ENCODE measurements around the gene CYBRD1.
"Not testable (repeated sequence)": the region's sequence is repeated elsewhere in the genome, so short reads cannot be mapped to it uniquely, and the experiment has no call there.

CYBRD1 gene

DNA sequence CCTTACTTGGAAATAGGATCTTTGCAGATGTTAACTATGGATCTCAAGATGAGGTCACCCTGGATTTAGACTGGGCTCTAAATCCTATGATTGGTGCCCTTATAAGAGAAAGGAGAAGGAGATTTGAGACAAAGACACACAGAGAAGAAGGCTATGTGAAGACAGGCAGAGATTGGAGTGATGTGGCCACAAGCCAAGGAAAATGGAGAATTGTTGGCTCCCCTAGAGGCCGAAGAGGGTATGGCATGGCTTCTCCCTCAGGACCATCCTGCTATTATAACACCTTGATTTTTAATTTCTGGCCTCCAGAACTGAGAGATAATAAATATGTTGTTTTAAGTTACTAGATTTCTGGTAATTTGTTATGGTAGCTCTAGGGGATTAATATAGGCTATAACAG lies 7.6 kb downstream of the CYBRD1 start:
- H4K91ac ChIP-seq (ENCODE audit: low read depth, low read length): no peak overlapping the region
- WGBS (ENCODE audit: extremely low coverage, insufficient coverage, insufficient read length): no CpG with 5 or more reads among the region's 1 CpG

DNA sequence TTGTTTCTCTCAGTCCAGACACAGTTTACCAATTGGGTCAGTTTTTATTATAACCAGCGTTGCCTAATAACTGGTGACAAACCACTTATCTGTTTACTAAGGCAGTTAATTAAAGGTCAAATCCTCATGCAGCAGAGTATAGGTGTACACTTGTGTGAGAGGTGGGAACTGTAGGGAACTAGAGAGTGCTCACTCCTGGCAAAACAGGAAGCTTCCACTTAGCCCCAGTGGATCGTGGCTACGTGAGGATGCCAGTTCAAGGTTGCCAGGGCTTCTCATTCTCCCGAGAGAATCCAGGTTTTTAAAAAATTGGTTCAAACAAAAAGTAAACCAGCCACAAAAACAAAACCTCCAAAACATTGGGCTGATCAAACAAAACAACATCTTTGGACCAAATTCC lies 8.1 kb downstream of the CYBRD1 start:
- Histone ChIP-seq H4K8ac (ENCODE audit: low read depth, low read length) (no peak overlapping the region), H4K91ac (ENCODE audit: low read depth, low read length) (no peak overlapping the region), H3K79me2 (ENCODE audit: control insufficient read depth, insufficient read depth, low read length, poor library complexity) (no peaks in the 10 kb centered on the region)

More for the DNA sequence above, 7.6 kb downstream of the CYBRD1 start:
- Histone ChIP-seq H3K27me3 (ENCODE audit: insufficient read depth, low read length) (no peaks in the 10 kb centered on the region), H3K23ac (ENCODE audit: low read length) (no peak overlapping the region), H4K8ac (ENCODE audit: low read depth, low read length) (no peak overlapping the region), H3K27ac (ENCODE audit: low read depth, low read length) (no peak overlapping the region), H3K4ac (ENCODE audit: low read depth, low read length) (no peak overlapping the region), H3K79me1 (ENCODE audit: low read length) (no peaks in the 10 kb centered on the region), H3K4me3 (ENCODE audit: low read depth, low read length) (no peak overlapping the region), H3K14ac (ENCODE audit: low read length) (no peak overlapping the region), H3K18ac (ENCODE audit: low read length) (no peak overlapping the region), H3K9me3 (ENCODE audit: insufficient read depth, low read depth, low read length) (no peaks in the 10 kb centered on the region), H2AK5ac (ENCODE audit: low read length) (no peak overlapping the region), H2BK5ac (ENCODE audit: low read depth, low read length, poor library complexity) (no peak overlapping the region), H3K36me3 (ENCODE audit: control insufficient read depth in 1 of 2, insufficient read depth in 2 of 2, low read length in 2 of 2) (no peaks in the 10 kb centered on the region), H2BK120ac (ENCODE audit: insufficient read depth, low read length, poor library complexity) (no peak overlapping the region), H2AFZ (ENCODE audit: insufficient read depth, low read length, poor library complexity) (no peak overlapping the region), H3K9ac (ENCODE audit: low read length) (no peak overlapping the region), H3K79me2 (ENCODE audit: control insufficient read depth, insufficient read depth, low read length, poor library complexity) (no peaks in the 10 kb centered on the region), H2BK12ac (ENCODE audit: low read length) (no peak overlapping the region), H3K4me2 (ENCODE audit: low read length) (no peak overlapping the region), H3K4me1 (ENCODE audit: control insufficient read depth in 1 of 2, insufficient read depth in 2 of 2, low read length in 2 of 2) (no peaks in the 10 kb centered on the region), H4K12ac (ENCODE audit: low read depth, low read length) (no peak overlapping the region)
- DNase-seq: peak in 1 of 2 donors; percentile 53

DNA sequence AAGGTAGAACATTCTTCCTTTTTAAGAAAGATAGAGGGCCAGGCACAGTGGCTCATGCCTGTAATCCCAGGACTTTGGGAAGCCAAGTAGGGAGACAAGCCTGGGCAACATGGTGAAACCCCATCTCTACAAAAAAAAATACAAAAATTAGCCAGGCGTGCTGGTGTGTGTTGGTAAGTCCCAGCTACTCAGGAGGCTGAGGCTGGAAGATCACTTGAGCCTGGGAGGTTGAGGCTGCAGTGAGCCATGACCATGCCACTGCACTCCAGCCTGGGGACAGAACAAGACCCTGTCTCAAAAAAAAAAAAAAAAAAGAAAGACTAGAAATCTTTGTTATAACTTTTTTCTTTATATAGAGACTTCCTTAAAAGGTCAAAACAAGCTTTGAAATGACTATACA lies 8.6 kb downstream of the CYBRD1 start:
- H4K8ac ChIP-seq (ENCODE audit: low read depth, low read length); H2BK120ac ChIP-seq (ENCODE audit: insufficient read depth, low read length, poor library complexity); H2BK12ac ChIP-seq (ENCODE audit: low read length); H3K9me3 ChIP-seq (ENCODE audit: insufficient read depth, low read depth, low read length); H3K23ac ChIP-seq (ENCODE audit: low read length); H2AK5ac ChIP-seq (ENCODE audit: low read length); H4K12ac ChIP-seq (ENCODE audit: low read depth, low read length); DNase-seq; H3K4me1 ChIP-seq (ENCODE audit: control insufficient read depth in 1 of 2, insufficient read depth in 2 of 2, low read length in 2 of 2); H3K27ac ChIP-seq (ENCODE audit: low read depth, low read length); H3K14ac ChIP-seq (ENCODE audit: low read length); H3K18ac ChIP-seq (ENCODE audit: low read length); H3K79me1 ChIP-seq (ENCODE audit: low read length); H3K36me3 ChIP-seq (ENCODE audit: control insufficient read depth in 1 of 2, insufficient read depth in 2 of 2, low read length in 2 of 2); H3K4me2 ChIP-seq (ENCODE audit: low read length); H3K9ac ChIP-seq (ENCODE audit: low read length); H3K27me3 ChIP-seq (ENCODE audit: insufficient read depth, low read length); H4K91ac ChIP-seq (ENCODE audit: low read depth, low read length); H2AFZ ChIP-seq (ENCODE audit: insufficient read depth, low read length, poor library complexity); H3K4ac ChIP-seq (ENCODE audit: low read depth, low read length); H3K79me2 ChIP-seq (ENCODE audit: control insufficient read depth, insufficient read depth, low read length, poor library complexity); H2BK5ac ChIP-seq (ENCODE audit: low read depth, low read length, poor library complexity); H3K4me3 ChIP-seq (ENCODE audit: low read depth, low read length): not testable (repeated sequence)
- WGBS (ENCODE audit: extremely low coverage, insufficient coverage, insufficient read length): no CpG with 5 or more reads among the region's 1 CpG

More for the DNA sequence above, 8.1 kb downstream of the CYBRD1 start:
- H3K18ac ChIP-seq (ENCODE audit: low read length): no peak overlapping the region
- H3K27me3 ChIP-seq (ENCODE audit: insufficient read depth, low read length): no peaks in the 10 kb centered on the region
- no peak overlapping the region for H3K23ac ChIP-seq (ENCODE audit: low read length)
- no peaks in the 10 kb centered on the region for H3K4me1 ChIP-seq (ENCODE audit: control insufficient read depth in 1 of 2, insufficient read depth in 2 of 2, low read length in 2 of 2)
- H3K4ac ChIP-seq (ENCODE audit: low read depth, low read length): no peak overlapping the region
- no peak overlapping the region for H3K14ac ChIP-seq (ENCODE audit: low read length)
- no peaks in the 10 kb centered on the region for H3K9me3 ChIP-seq (ENCODE audit: insufficient read depth, low read depth, low read length)
- H3K9ac ChIP-seq (ENCODE audit: low read length): no peak overlapping the region
- no peak overlapping the region for H3K4me3 ChIP-seq (ENCODE audit: low read depth, low read length)
- H3K27ac ChIP-seq (ENCODE audit: low read depth, low read length): no peak overlapping the region
- H3K4me2 ChIP-seq (ENCODE audit: low read length): no peak overlapping the region
- H2BK120ac ChIP-seq (ENCODE audit: insufficient read depth, low read length, poor library complexity): no peak overlapping the region
- H3K79me1 ChIP-seq (ENCODE audit: low read length): no peaks in the 10 kb centered on the region
- H2BK5ac ChIP-seq (ENCODE audit: low read depth, low read length, poor library complexity): no peak overlapping the region
- H2BK12ac ChIP-seq (ENCODE audit: low read length): no peak overlapping the region
- WGBS (ENCODE audit: extremely low coverage, insufficient coverage, insufficient read length): no CpG with 5 or more reads among the region's 4 CpGs
- no peak overlapping the region for H2AK5ac ChIP-seq (ENCODE audit: low read length)
- H3K36me3 ChIP-seq (ENCODE audit: control insufficient read depth in 1 of 2, insufficient read depth in 2 of 2, low read length in 2 of 2): no peaks in the 10 kb centered on the region
- no peak overlapping the region for H4K12ac ChIP-seq (ENCODE audit: low read depth, low read length)
- H2AFZ ChIP-seq (ENCODE audit: insufficient read depth, low read length, poor library complexity): no peak overlapping the region
- no peak for DNase-seq

DNA sequence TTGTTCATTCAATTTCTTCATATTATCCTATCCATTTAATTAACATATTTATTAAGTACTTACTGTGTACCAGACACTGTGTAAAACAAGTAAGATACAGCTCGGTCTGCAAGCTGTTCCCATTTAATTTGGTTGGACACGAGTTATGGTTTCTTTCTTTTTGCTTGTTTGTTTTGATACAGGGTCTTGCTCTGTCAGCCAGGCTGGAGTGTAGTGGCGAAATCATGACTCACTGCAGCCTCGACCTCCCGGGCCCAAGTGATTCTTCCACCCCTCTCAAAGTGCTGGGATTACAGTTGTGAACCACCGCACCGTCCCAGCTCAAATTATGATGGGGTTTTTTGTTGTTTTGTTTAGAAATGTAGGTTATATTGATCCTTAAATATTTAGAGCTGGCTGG lies 9.0 kb downstream of the CYBRD1 start:
- Histone ChIP-seq H4K8ac (ENCODE audit: low read depth, low read length) (no peak overlapping the region), H3K9me3 (ENCODE audit: insufficient read depth, low read depth, low read length) (no peaks in the 10 kb centered on the region), H2BK5ac (ENCODE audit: low read depth, low read length, poor library complexity) (no peak overlapping the region), H3K4ac (ENCODE audit: low read depth, low read length) (no peak overlapping the region), H3K79me1 (ENCODE audit: low read length) (no peaks in the 10 kb centered on the region), H4K12ac (ENCODE audit: low read depth, low read length) (no peak overlapping the region), H3K4me1 (ENCODE audit: control insufficient read depth in 1 of 2, insufficient read depth in 2 of 2, low read length in 2 of 2) (no peaks in the 10 kb centered on the region), H2AK5ac (ENCODE audit: low read length) (no peak overlapping the region), H2AFZ (ENCODE audit: insufficient read depth, low read length, poor library complexity) (no peak overlapping the region), H3K27ac (ENCODE audit: low read depth, low read length) (no peak overlapping the region), H3K23ac (ENCODE audit: low read length) (no peak overlapping the region), H2BK120ac (ENCODE audit: insufficient read depth, low read length, poor library complexity) (no peak overlapping the region), H3K4me3 (ENCODE audit: low read depth, low read length) (no peak overlapping the region), H3K14ac (ENCODE audit: low read length) (no peak overlapping the region), H3K27me3 (ENCODE audit: insufficient read depth, low read length) (no peaks in the 10 kb centered on the region), H4K91ac (ENCODE audit: low read depth, low read length) (no peak overlapping the region), H3K36me3 (ENCODE audit: control insufficient read depth in 1 of 2, insufficient read depth in 2 of 2, low read length in 2 of 2) (no peaks in the 10 kb centered on the region), H3K79me2 (ENCODE audit: control insufficient read depth, insufficient read depth, low read length, poor library complexity) (no peaks in the 10 kb centered on the region), H3K18ac (ENCODE audit: low read length) (no peak overlapping the region), H2BK12ac (ENCODE audit: low read length) (no peak overlapping the region), H3K9ac (ENCODE audit: low read length) (no peak overlapping the region), H3K4me2 (ENCODE audit: low read length) (no peak overlapping the region)
- no peak for DNase-seq
- no CpG with 5 or more reads among the region's 7 CpGs for WGBS (ENCODE audit: extremely low coverage, insufficient coverage, insufficient read length)
